Hepatocyte (in vitro differentiated cells): Measurements from ENCODE around the gene GPR141. TPM values are rescaled to one million over a fixed set of nuclear protein-coding genes. Genes with fewer than 3 reads are reported as not detected.

Experiments used
- DNase-seq: peaks from one replicate; pipeline ENCODE4 v3.0.0-alpha.2; 2016; ENCODE audit warnings: low spot score
- H2AFZ ChIP-seq: fragments of 200-600 bp; sonication (generic); 2 replicates; pipeline ENCODE4 v1.6.0; 2016; ENCODE audit warnings: antibody characterized with exemption, mild to moderate bottlenecking
- H3K27ac ChIP-seq: fragments of 200-600 bp; sonication (generic); 2 replicates; pipeline ENCODE4 v1.5.1; 2016; ENCODE audit warnings: mild to moderate bottlenecking
- H3K27me3 ChIP-seq: fragments of 200-600 bp; sonication (generic); 2 replicates; pipeline ENCODE4 v1.6.1; 2016
- H3K36me3 ChIP-seq: fragments of 200-600 bp; sonication (generic); replicated peaks from 2 replicates; pipeline ENCODE4 v1.5.1; 2016; ENCODE audit warnings: low read depth; ENCODE audit not compliant: insufficient read depth
- H3K4me1 ChIP-seq: fragments of 200-600 bp; sonication (generic); 2 replicates; pipeline ENCODE4 v1.5.1; 2016; ENCODE audit warnings: mild to moderate bottlenecking, moderate library complexity; ENCODE audit not compliant: insufficient read depth
- H3K4me2 ChIP-seq: fragments of 200-600 bp; sonication (generic); 2 replicates; pipeline ENCODE4 v1.6.0; 2016
- H3K4me3 ChIP-seq: fragments of 200-600 bp; sonication (generic); 2 replicates; pipeline ENCODE4 v1.5.1; 2016; ENCODE audit warnings: mild to moderate bottlenecking
- H3K79me2 ChIP-seq: fragments of 200-600 bp; sonication (generic); 2 replicates; pipeline ENCODE4 v1.6.0; 2017; ENCODE audit warnings: mild to moderate bottlenecking
- H3K9me2 ChIP-seq: fragments of 200-600 bp; sonication (generic); replicated peaks from 2 replicates; pipeline ENCODE4 v1.6.0; 2017; ENCODE audit warnings: mild to moderate bottlenecking; ENCODE audit not compliant: insufficient read depth
- H3K9me3 ChIP-seq: fragments of 200-600 bp; sonication (generic); 2 replicates; pipeline ENCODE4 v1.5.1; 2016; ENCODE audit warnings: low read depth, mild to moderate bottlenecking
- H4K20me1 ChIP-seq: fragments of 200-600 bp; sonication (generic); 2 replicates; pipeline ENCODE4 v1.6.0; 2016; ENCODE audit warnings: mild to moderate bottlenecking; ENCODE audit not compliant: insufficient read depth, poor library complexity, severe bottlenecking
- EZH2 ChIP-seq: fragments of 200-600 bp; sonication (generic); IDR thresholded peaks from 2 replicates; pipeline ENCODE4 v1.6.1; 2016; ENCODE audit warnings: antibody characterized with exemption, mild to moderate bottlenecking, borderline replicate concordance
- EZH2phosphoT487 ChIP-seq: fragments of 200-600 bp; sonication (generic); IDR thresholded peaks from one replicate; pipeline ENCODE4 v1.6.1; 2018; ENCODE audit warnings: antibody characterized with exemption, mild to moderate bottlenecking, low read depth, moderate library complexity; ENCODE audit not compliant: unreplicated experiment, severe bottlenecking
- WGBS: methylation state at CpG from one replicate; pipeline ENCODE4 v1.1.6; 2016; ENCODE audit warnings: low lambda C conversion rate; ENCODE audit errors: missing lambda C conversion rate; 5-methylcytosine and 5-hydroxymethylcytosine counted together
- polyA plus RNA-seq: library from polyadenylated mRNA; unstranded; fragments of >200 nt; fragmentation: Nextera tagmentation; extraction: Ambion mirVana; gene quantifications from 2 replicates; pipeline ENCODE4 v1.2.1, GENCODE V29; 2016
- total RNA-seq: library from RNA; depleted of rRNA; stranded (reverse); fragments of >200 nt; gene quantifications from 2 replicates; pipeline ENCODE4 v1.2.3, GENCODE V29; 2014
- TF ChIP-seq, protein P1 (sequence below): fragments of 200-600 bp; sonication (generic); IDR thresholded peaks from 2 replicates; pipeline ENCODE4 v1.5.1; 2016; ENCODE audit warnings: antibody characterized with exemption, mild to moderate bottlenecking; ENCODE audit not compliant: poor library complexity

Gene GPR141
- total and polyA plus RNA-seq, 2 experiments from 2014 or later, result not detected

DNA sequence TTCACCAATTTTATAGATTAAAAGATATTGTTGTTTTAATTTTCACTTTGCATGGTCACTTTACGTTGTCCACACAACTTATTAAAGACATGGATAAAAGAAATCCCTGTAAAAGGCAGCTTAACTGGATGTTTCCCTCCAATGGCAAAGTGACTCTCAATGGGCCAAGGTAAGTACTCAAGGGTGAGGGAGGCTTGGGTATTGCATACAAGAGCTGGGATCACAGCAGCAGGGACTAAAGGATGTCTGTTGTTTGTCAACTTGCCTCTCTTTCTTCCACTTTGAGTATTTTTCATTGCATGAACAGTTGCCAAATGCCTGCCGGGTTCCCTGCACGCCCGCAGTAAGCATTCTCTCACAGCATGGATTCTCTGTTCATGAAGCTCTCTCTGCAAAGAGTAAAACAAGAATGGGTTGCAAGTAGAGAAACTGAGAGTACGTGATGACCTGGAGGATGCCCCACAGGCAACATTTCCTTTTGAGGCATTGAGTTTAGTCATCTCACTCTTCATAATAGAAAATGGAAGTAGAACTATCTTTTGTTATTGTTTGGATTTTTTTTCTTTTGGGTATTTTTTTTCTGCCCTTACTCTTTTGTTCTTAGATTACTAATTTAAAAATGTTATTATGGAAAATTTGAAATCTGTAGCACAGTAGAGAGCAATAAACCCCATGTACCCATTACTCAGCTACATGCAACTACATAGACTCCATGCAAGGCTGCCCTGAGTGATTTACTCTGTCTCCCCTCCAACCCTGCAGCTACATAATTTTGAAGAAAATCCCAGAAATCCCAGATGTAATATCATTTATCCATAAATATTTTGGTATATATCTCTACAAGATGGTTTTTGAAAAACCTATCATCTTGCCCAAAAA lies 26.3 kb downstream of the GPR141 start:
- Histone ChIP-seq H3K4me1 (no peaks in the 10 kb centered on the region), H3K27ac (no peak overlapping the region), H2AFZ (no peak overlapping the region), H3K4me3 (no peak overlapping the region), H3K9me3 (no peaks in the 10 kb centered on the region), H4K20me1 (no peaks in the 10 kb centered on the region), H3K27me3 (no peaks in the 10 kb centered on the region), H3K36me3 (no peaks in the 10 kb centered on the region), H3K4me2 (no peak overlapping the region), H3K79me2 (no peaks in the 10 kb centered on the region), H3K9me2 (no peaks in the 10 kb centered on the region)
- WGBS, result 90% methylated on average over 5 of the region's 5 CpGs
- no peak for DNase-seq
- no peak for TF ChIP-seq EZH2phosphoT487
- no peak for TF ChIP-seq EZH2
- TF ChIP-seq, protein P1, sequence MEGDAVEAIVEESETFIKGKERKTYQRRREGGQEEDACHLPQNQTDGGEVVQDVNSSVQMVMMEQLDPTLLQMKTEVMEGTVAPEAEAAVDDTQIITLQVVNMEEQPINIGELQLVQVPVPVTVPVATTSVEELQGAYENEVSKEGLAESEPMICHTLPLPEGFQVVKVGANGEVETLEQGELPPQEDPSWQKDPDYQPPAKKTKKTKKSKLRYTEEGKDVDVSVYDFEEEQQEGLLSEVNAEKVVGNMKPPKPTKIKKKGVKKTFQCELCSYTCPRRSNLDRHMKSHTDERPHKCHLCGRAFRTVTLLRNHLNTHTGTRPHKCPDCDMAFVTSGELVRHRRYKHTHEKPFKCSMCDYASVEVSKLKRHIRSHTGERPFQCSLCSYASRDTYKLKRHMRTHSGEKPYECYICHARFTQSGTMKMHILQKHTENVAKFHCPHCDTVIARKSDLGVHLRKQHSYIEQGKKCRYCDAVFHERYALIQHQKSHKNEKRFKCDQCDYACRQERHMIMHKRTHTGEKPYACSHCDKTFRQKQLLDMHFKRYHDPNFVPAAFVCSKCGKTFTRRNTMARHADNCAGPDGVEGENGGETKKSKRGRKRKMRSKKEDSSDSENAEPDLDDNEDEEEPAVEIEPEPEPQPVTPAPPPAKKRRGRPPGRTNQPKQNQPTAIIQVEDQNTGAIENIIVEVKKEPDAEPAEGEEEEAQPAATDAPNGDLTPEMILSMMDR, result no peak

DNA sequence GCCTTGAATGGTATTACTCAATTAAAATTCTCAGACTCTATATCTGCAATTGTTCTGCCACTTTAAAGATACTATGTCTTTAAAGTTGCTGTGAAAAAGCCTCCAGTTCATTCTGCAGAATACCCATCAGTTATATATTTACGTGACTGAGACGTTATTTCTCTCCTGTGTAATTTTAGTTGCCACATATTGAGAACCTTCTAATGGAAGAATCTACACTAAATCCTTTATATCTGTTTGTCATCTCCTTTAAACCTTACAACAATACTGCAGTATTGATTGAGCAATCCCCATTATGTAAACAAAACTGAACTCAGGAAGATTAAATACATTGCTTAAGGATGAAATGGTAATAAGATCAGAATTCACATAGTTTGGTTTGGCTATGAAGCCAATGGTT lies 30.0 kb downstream of the GPR141 start:
- TF ChIP-seq EZH2phosphoT487 (no peak), EZH2 (no peak)
- TF ChIP-seq, protein P1, result no peak
- H3K4me2 ChIP-seq, result no peak overlapping the region
- no peaks in the 10 kb centered on the region for H3K27me3 ChIP-seq
- H3K9me2 ChIP-seq, result no peaks in the 10 kb centered on the region
- H3K4me3 ChIP-seq, result no peak overlapping the region
- H3K79me2 ChIP-seq, result no peaks in the 10 kb centered on the region
- no peaks in the 10 kb centered on the region for H3K36me3 ChIP-seq
- no peaks in the 10 kb centered on the region for H3K4me1 ChIP-seq
- H4K20me1 ChIP-seq, result no peaks in the 10 kb centered on the region
- H2AFZ ChIP-seq, result no peak overlapping the region
- 58% methylated on average over 2 of the region's 2 CpGs for WGBS
- DNase-seq, result no peak
- no peak overlapping the region for H3K27ac ChIP-seq
- no peaks in the 10 kb centered on the region for H3K9me3 ChIP-seq

DNA sequence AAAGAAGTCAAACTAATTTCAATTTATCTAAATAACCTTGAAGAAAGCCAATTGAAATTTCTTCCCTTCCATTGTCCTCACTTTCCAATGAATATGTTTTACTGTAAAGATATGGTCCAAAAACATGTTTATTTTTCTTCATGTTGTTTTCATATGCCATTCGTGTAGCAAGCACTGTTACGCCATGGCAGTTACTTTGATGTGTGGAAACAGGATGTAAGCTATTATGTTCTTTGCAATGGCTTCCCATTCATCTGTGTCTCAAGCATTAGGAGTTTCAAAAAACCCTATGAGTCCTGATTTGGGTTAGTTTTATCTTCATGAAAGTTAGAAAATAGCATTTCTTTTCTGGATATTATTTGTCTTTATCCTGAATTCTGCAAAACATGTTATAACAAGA lies 31.0 kb downstream of the GPR141 start:
- H3K4me2 ChIP-seq, result no peak overlapping the region
- H3K27me3 ChIP-seq, result no peaks in the 10 kb centered on the region
- no peak overlapping the region for H3K27ac ChIP-seq
- no peak overlapping the region for H2AFZ ChIP-seq
- WGBS, result 62% methylated on average over 2 of the region's 2 CpGs
- DNase-seq, result no peak
- H3K4me3 ChIP-seq, result no peak overlapping the region
- no peaks in the 10 kb centered on the region for H3K9me3 ChIP-seq
- no peaks in the 10 kb centered on the region for H3K36me3 ChIP-seq
- H4K20me1 ChIP-seq, result no peaks in the 10 kb centered on the region
- no peaks in the 10 kb centered on the region for H3K4me1 ChIP-seq
- no peaks in the 10 kb centered on the region for H3K9me2 ChIP-seq
- H3K79me2 ChIP-seq, result no peaks in the 10 kb centered on the region
- no peak for TF ChIP-seq EZH2phosphoT487
- TF ChIP-seq, protein P1, result no peak
- no peak for TF ChIP-seq EZH2
